ENCODE measurements around the gene ELN.

- TF ChIP-seq POLR2AphosphoS5 (IDR thresholded peaks at IDR 0.05) (no peak), POLR2A (IDR thresholded peaks at IDR 0.05) (no peak)
- TF ChIP-seq, protein P1, sequence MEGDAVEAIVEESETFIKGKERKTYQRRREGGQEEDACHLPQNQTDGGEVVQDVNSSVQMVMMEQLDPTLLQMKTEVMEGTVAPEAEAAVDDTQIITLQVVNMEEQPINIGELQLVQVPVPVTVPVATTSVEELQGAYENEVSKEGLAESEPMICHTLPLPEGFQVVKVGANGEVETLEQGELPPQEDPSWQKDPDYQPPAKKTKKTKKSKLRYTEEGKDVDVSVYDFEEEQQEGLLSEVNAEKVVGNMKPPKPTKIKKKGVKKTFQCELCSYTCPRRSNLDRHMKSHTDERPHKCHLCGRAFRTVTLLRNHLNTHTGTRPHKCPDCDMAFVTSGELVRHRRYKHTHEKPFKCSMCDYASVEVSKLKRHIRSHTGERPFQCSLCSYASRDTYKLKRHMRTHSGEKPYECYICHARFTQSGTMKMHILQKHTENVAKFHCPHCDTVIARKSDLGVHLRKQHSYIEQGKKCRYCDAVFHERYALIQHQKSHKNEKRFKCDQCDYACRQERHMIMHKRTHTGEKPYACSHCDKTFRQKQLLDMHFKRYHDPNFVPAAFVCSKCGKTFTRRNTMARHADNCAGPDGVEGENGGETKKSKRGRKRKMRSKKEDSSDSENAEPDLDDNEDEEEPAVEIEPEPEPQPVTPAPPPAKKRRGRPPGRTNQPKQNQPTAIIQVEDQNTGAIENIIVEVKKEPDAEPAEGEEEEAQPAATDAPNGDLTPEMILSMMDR (IDR thresholded peaks at IDR 0.05): no peak
Measured at GRCh38 chr7:73991522-73992100, 36.4 kb upstream of the ELN start.
